OCI-LY3 (cell line): ENCODE data around the gene P4HA1.

Source experiments
- H2AFZ ChIP-seq: fragments of 200-600, 300-600 bp; shearing (Covaris generic); 2 replicates; pipeline ENCODE4 v1.6.0; 2014; ENCODE audit warnings: antibody characterized with exemption, low read depth, low read length
- H3K27ac ChIP-seq: fragments of 200-600, 300-600 bp; sonication (generic); 2 replicates; pipeline ENCODE4 v1.5.1; 2014; ENCODE audit warnings: mild to moderate bottlenecking, low read length, moderate library complexity, mixed read lengths
- H3K27me3 ChIP-seq: fragments of 200-600, 300-600 bp; sonication (generic); 2 replicates; pipeline ENCODE4 v1.6.1; 2014; ENCODE audit warnings: low read depth, low read length, mixed read lengths
- H3K36me3 ChIP-seq: fragments of 200-600, 300-600 bp; sonication (generic); replicated peaks from 2 replicates; pipeline ENCODE3; 2014; ENCODE audit warnings: low read depth, low read length, mixed read lengths
- H3K4me1 ChIP-seq: fragments of 300-600, 200-600 bp; sonication (generic); 2 replicates; pipeline ENCODE4 v1.6.1; 2014; ENCODE audit warnings: low read length, mixed read lengths
- H3K4me2 ChIP-seq: fragments of 200-600, 300-600 bp; sonication (generic); 2 replicates; pipeline ENCODE4 v1.6.1; 2014; ENCODE audit warnings: low read length, mixed read lengths
- H3K4me3 ChIP-seq: fragments of 300-600, 200-600 bp; sonication (generic); 2 replicates; pipeline ENCODE4 v1.5.1; 2014; ENCODE audit warnings: antibody characterized with exemption, mild to moderate bottlenecking, low read length, moderate library complexity
- H3K79me2 ChIP-seq: fragments of 300-600, 200-600 bp; shearing (Covaris generic); 2 replicates; pipeline ENCODE4 v1.6.1; 2014; ENCODE audit warnings: mild to moderate bottlenecking, low read length, mixed read lengths
- H3K9ac ChIP-seq: fragments of 300-600, 200-600 bp; shearing (Covaris generic); 2 replicates; pipeline ENCODE4 v1.6.0; 2014; ENCODE audit warnings: mild to moderate bottlenecking, low read length, moderate library complexity
- H3K9me3 ChIP-seq: fragments of 200-600, 300-600 bp; shearing (Covaris generic); 2 replicates; pipeline ENCODE4 v1.6.1; 2014; ENCODE audit warnings: low read length, mixed read lengths; ENCODE audit not compliant: insufficient read depth
- H4K20me1 ChIP-seq: fragments of 200-600, 300-600 bp; sonication (generic); 2 replicates; pipeline ENCODE4 v1.6.1; 2016; ENCODE audit warnings: low read length, mixed read lengths; ENCODE audit not compliant: insufficient read depth
- CTCF ChIP-seq: fragments of 200-600, 300-600 bp; sonication (generic); IDR thresholded peaks from 2 replicates; pipeline ENCODE4 v1.5.1; 2014; ENCODE audit warnings: antibody characterized with exemption, low read length, low read depth
- EZH2phosphoT487 ChIP-seq: fragments of 200-600 bp; shearing (Covaris generic); IDR thresholded peaks from 2 replicates; pipeline ENCODE4 v1.6.1; 2018; ENCODE audit warnings: antibody characterized with exemption, mixed run types, low read depth

P4HA1 gene

GRCh38 chr10:72976886-72977285 is 119.8 kb downstream of the P4HA1 start:
- H3K27ac ChIP-seq = no peak overlapping the region
- no peak overlapping the region for H3K4me3 ChIP-seq
- no peaks in the 10 kb centered on the region for H3K27me3 ChIP-seq
- TF ChIP-seq CTCF = no peak
- TF ChIP-seq EZH2phosphoT487 = no peak
- H3K4me2 ChIP-seq = no peak overlapping the region
- H3K9ac ChIP-seq = no peak overlapping the region
- H2AFZ ChIP-seq = no peak overlapping the region
- H3K9me3 ChIP-seq = peaks cover 8% of the 10 kb centered on the region; the same call in 1 of the 2 replicates
- no peaks in the 10 kb centered on the region for H4K20me1 ChIP-seq
- no peaks in the 10 kb centered on the region for H3K79me2 ChIP-seq
- H3K4me1 ChIP-seq = no peaks in the 10 kb centered on the region
- no peaks in the 10 kb centered on the region for H3K36me3 ChIP-seq
